GM21367 (cell line): ENCODE data around the gene WDR73.
"Not testable (repeated sequence)": the region's sequence is repeated elsewhere in the genome, so short reads cannot be mapped to it uniquely, and the experiment has no call there.

ENCODE experiments used
- ATAC-seq: cut with Tn5 transposase; IDR thresholded peaks from one replicate; pipeline ENCODE4 v1.9.1; 2021; ENCODE audit not compliant: unreplicated experiment

WDR73 gene

GRCh38 chr15:84658080-84658787 lies 4.2 kb upstream of the WDR73 start, which contains the start of gene NMB:
Gene NMB (minus strand): TSS chr15:84658199. CDS start chr15:84658152, 47 bp downstream.
- peak; percentile 42 for ATAC-seq

GRCh38 chr15:84657748-84658079 lies 3.6 kb upstream of the WDR73 start:
- no peak for ATAC-seq

GRCh38 chr15:84656972-84657371 lies 2.9 kb upstream of the WDR73 start:
- no peak for ATAC-seq

- peak; percentile 41 for ATAC-seq
Measured at GRCh38 chr15:84654689-84655453, 788 bp upstream of the WDR73 start.

- no peak for ATAC-seq
Measured at GRCh38 chr15:84653584-84653909, 536 bp downstream of the WDR73 start.

GRCh38 chr15:84649706-84650105 lies 4.4 kb downstream of the WDR73 start:
- ATAC-seq = no peak

- no peak for ATAC-seq
Measured at GRCh38 chr15:84648539-84648938, 5.5 kb downstream of the WDR73 start.

- ATAC-seq = no peak
Measured at GRCh38 chr15:84647726-84648125, 6.4 kb downstream of the WDR73 start.

GRCh38 chr15:84645997-84646396 lies 8.1 kb downstream of the WDR73 start:
- ATAC-seq = no peak

GRCh38 chr15:84645496-84645895 lies 8.6 kb downstream of the WDR73 start:
- ATAC-seq = no peak

- ATAC-seq = no peak
Measured at GRCh38 chr15:84643838-84644237, 10.2 kb downstream of the WDR73 start.

GRCh38 chr15:84642640-84643039 lies 11.4 kb downstream of the WDR73 start:
- not testable (repeated sequence) for ATAC-seq

- ATAC-seq = not testable (repeated sequence)
Measured at GRCh38 chr15:84641871-84642270, 12.2 kb downstream of the WDR73 start.

- ATAC-seq = no peak
Measured at GRCh38 chr15:84638103-84638502, 16.0 kb downstream of the WDR73 start.

GRCh38 chr15:84634228-84634837 lies 19.8 kb downstream of the WDR73 start:
- ATAC-seq = no peak

- peak; percentile 43 for ATAC-seq
Measured at GRCh38 chr15:84633311-84634227, 20.5 kb downstream of the WDR73 start.

GRCh38 chr15:84631706-84632272 lies 22.3 kb downstream of the WDR73 start:
- ATAC-seq = no peak

GRCh38 chr15:84629033-84629432 lies 25.1 kb downstream of the WDR73 start:
- no peak for ATAC-seq

GRCh38 chr15:84625123-84625522 lies 29.0 kb downstream of the WDR73 start:
- no peak for ATAC-seq

- ATAC-seq = no peak
Measured at GRCh38 chr15:84624359-84624758, 29.7 kb downstream of the WDR73 start.
